SK-N-SH treated with all-trans-retinoic acid at 6 μM for 48 hours (cell line): Measurements from ENCODE around the gene RBBP6.

Experiments
- ARNTL ChIP-seq: fragments of 450-650 bp; formaldehyde crosslinking; IDR thresholded peaks from 2 replicates; pipeline ENCODE4 v1.5.0; 2020; ENCODE audit warnings: low read depth, mild to moderate bottlenecking, moderate library complexity, borderline replicate concordance
- RARB ChIP-seq: fragments of 250-450 bp; sonication (Bioruptor Pico); IDR thresholded peaks from 2 replicates; pipeline ENCODE4 v1.8.0; 2021; ENCODE audit warnings: mild to moderate bottlenecking, moderate library complexity
- TCF4 ChIP-seq: fragments of 250-450 bp; sonication (Bioruptor Pico); IDR thresholded peaks from 2 replicates; pipeline ENCODE4 v1.8.0; 2021; ENCODE audit warnings: mild to moderate bottlenecking, moderate library complexity, borderline replicate concordance
- TF ChIP-seq, protein P1 (sequence below): fragments of 250-450 bp; sonication (Bioruptor Pico); IDR thresholded peaks from 2 replicates; pipeline ENCODE4 v1.8.0; 2021; ENCODE audit warnings: low read depth, mild to moderate bottlenecking, moderate library complexity, borderline replicate concordance

DNA sequence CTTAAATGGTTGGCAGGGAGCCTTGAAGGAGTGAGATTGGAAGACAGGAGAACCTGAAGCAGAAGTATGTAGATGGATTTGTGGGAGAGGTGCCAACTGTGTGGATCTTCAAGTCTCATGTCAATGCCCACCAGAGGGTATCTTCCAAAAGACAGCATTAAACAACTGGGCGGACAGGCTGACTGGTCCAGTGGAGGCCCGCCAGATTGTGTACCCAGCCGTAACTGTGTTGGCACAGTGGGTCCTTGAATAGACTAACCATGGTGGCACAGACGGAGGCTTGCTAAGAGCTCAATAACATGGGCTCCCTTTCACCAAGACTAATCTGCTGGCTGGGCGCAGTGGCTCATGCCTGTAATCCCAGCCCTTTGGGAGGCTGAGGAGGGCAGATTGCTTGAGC lies 24.2 kb upstream of the RBBP6 start:
- TF ChIP-seq ARNTL (CRISPR knock-in tag) = no peak
- no peak for TF ChIP-seq TCF4
- TF ChIP-seq, protein P1, sequence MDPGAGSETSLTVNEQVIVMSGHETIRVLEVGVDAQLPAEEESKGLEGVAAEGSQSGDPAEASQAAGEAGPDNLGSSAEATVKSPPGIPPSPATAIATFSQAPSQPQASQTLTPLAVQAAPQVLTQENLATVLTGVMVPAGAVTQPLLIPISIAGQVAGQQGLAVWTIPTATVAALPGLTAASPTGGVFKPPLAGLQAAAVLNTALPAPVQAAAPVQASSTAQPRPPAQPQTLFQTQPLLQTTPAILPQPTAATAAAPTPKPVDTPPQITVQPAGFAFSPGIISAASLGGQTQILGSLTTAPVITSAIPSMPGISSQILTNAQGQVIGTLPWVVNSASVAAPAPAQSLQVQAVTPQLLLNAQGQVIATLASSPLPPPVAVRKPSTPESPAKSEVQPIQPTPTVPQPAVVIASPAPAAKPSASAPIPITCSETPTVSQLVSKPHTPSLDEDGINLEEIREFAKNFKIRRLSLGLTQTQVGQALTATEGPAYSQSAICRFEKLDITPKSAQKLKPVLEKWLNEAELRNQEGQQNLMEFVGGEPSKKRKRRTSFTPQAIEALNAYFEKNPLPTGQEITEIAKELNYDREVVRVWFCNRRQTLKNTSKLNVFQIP (CRISPR knock-in tag) = no peak
- TF ChIP-seq RARB (CRISPR knock-in tag) = no peak
